ENCODE results near the gene SEMA3F.

SEMA3F gene

GRCh38 chr3:50147447-50147846, 7.7 kb upstream of the SEMA3F start:
- no peak overlapping the region for H3K4me3 ChIP-seq (ENCODE audit: low read length)
- H3K9ac ChIP-seq (ENCODE audit: low read depth, low read length) = no peak overlapping the region
- no peak overlapping the region for H3K27ac ChIP-seq (ENCODE audit: low read depth, low read length)
- peaks cover 20% of the 10 kb centered on the region for H3K4me1 ChIP-seq (ENCODE audit: insufficient read depth, low read length)
- no peaks in the 10 kb centered on the region for H3K9me3 ChIP-seq (ENCODE audit: insufficient read depth, low read depth, low read length)
- H3K36me3 ChIP-seq (ENCODE audit: insufficient read depth, low read length) = no peaks in the 10 kb centered on the region
- WGBS = 93% methylated on average over 2 of the region's 2 CpGs
- peaks cover 3% of the 10 kb centered on the region; the same call in 1 of the 2 replicates for H3K27me3 ChIP-seq (ENCODE audit: insufficient read depth, low read length)

GRCh38 chr3:50147861-50148260, 7.3 kb upstream of the SEMA3F start:
- Histone ChIP-seq H3K27me3 (ENCODE audit: insufficient read depth, low read length) (peaks cover 4% of the 10 kb centered on the region), H3K9me3 (ENCODE audit: insufficient read depth, low read depth, low read length) (no peaks in the 10 kb centered on the region), H3K4me3 (ENCODE audit: low read length) (no peak overlapping the region), H3K4me1 (ENCODE audit: insufficient read depth, low read length) (peaks cover 20% of the 10 kb centered on the region), H3K27ac (ENCODE audit: low read depth, low read length) (no peak overlapping the region), H3K9ac (ENCODE audit: low read depth, low read length) (no peak overlapping the region), H3K36me3 (ENCODE audit: insufficient read depth, low read length) (no peaks in the 10 kb centered on the region)
- 75% methylated on average over 6 of the region's 6 CpGs for WGBS

GRCh38 chr3:50150404-50150750, 4.7 kb upstream of the SEMA3F start:
- H3K9ac ChIP-seq (ENCODE audit: low read depth, low read length) = no peak overlapping the region
- no peak overlapping the region for H3K4me3 ChIP-seq (ENCODE audit: low read length)
- 71% methylated on average over 1 of the region's 1 CpG for WGBS
- peaks cover 20% of the 10 kb centered on the region for H3K4me1 ChIP-seq (ENCODE audit: insufficient read depth, low read length)
- H3K27me3 ChIP-seq (ENCODE audit: insufficient read depth, low read length) = peaks cover 21% of the 10 kb centered on the region
- H3K9me3 ChIP-seq (ENCODE audit: insufficient read depth, low read depth, low read length) = no peaks in the 10 kb centered on the region
- no peaks in the 10 kb centered on the region for H3K36me3 ChIP-seq (ENCODE audit: insufficient read depth, low read length)
- H3K27ac ChIP-seq (ENCODE audit: low read depth, low read length) = no peak overlapping the region

- Histone ChIP-seq H3K27me3 (ENCODE audit: insufficient read depth, low read length) (peaks cover 27% of the 10 kb centered on the region), H3K27ac (ENCODE audit: low read depth, low read length) (peak overlapping the region; percentile 54), H3K36me3 (ENCODE audit: insufficient read depth, low read length) (no peaks in the 10 kb centered on the region), H3K9me3 (ENCODE audit: insufficient read depth, low read depth, low read length) (no peaks in the 10 kb centered on the region), H3K9ac (ENCODE audit: low read depth, low read length) (no peak overlapping the region), H3K4me1 (ENCODE audit: insufficient read depth, low read length) (peaks cover 22% of the 10 kb centered on the region), H3K4me3 (ENCODE audit: low read length) (no peak overlapping the region)
- WGBS = 44% methylated on average over 18 of the region's 18 CpGs
These were observed 4.0 kb upstream of the SEMA3F start for GRCh38 chr3:50150863-50151686.

GRCh38 chr3:50151728-50152127, 3.4 kb upstream of the SEMA3F start:
- no peak overlapping the region for H3K9ac ChIP-seq (ENCODE audit: low read depth, low read length)
- H3K36me3 ChIP-seq (ENCODE audit: insufficient read depth, low read length) = no peaks in the 10 kb centered on the region
- H3K4me3 ChIP-seq (ENCODE audit: low read length) = no peak overlapping the region
- peaks cover 29% of the 10 kb centered on the region for H3K4me1 ChIP-seq (ENCODE audit: insufficient read depth, low read length)
- H3K27ac ChIP-seq (ENCODE audit: low read depth, low read length) = no peak overlapping the region
- H3K27me3 ChIP-seq (ENCODE audit: insufficient read depth, low read length) = peaks cover 31% of the 10 kb centered on the region
- no peaks in the 10 kb centered on the region for H3K9me3 ChIP-seq (ENCODE audit: insufficient read depth, low read depth, low read length)
- 67% methylated on average over 5 of the region's 5 CpGs for WGBS

- peaks cover 42% of the 10 kb centered on the region for H3K4me1 ChIP-seq (ENCODE audit: insufficient read depth, low read length)
- 45% methylated on average over 9 of the region's 9 CpGs for WGBS
- 0 out of 2 replicates have a peak, but pooled peaks cover under 1% of the 10 kb centered on the region for H3K36me3 ChIP-seq (ENCODE audit: insufficient read depth, low read length)
These were observed 1.2 kb upstream of the SEMA3F start for GRCh38 chr3:50153782-50154475.

GRCh38 chr3:50154476-50154839, 666 bp upstream of the SEMA3F start:
- H3K9ac ChIP-seq (ENCODE audit: low read depth, low read length) = no peak overlapping the region
- peaks cover 5% of the 10 kb centered on the region; the same call in 1 of the 2 replicates for H3K36me3 ChIP-seq (ENCODE audit: insufficient read depth, low read length)
- H3K4me3 ChIP-seq (ENCODE audit: low read length) = peak overlapping the region; percentile 57
- H3K9me3 ChIP-seq (ENCODE audit: insufficient read depth, low read depth, low read length) = no peaks in the 10 kb centered on the region
- WGBS = 2% methylated on average over 34 of the region's 34 CpGs
- H3K27me3 ChIP-seq (ENCODE audit: insufficient read depth, low read length) = peaks cover 31% of the 10 kb centered on the region
- H3K4me1 ChIP-seq (ENCODE audit: insufficient read depth, low read length) = peaks cover 46% of the 10 kb centered on the region
- H3K27ac ChIP-seq (ENCODE audit: low read depth, low read length) = no peak overlapping the region

More at GRCh38 chr3:50153782-50154475, 1.2 kb upstream of the SEMA3F start:
- no peaks in the 10 kb centered on the region for H3K9me3 ChIP-seq (ENCODE audit: insufficient read depth, low read depth, low read length)
- H3K27ac ChIP-seq (ENCODE audit: low read depth, low read length) = no peak overlapping the region
- H3K4me3 ChIP-seq (ENCODE audit: low read length) = peak overlapping the region; percentile 57
- H3K9ac ChIP-seq (ENCODE audit: low read depth, low read length) = no peak overlapping the region
- H3K27me3 ChIP-seq (ENCODE audit: insufficient read depth, low read length) = peaks cover 31% of the 10 kb centered on the region

- Histone ChIP-seq H3K4me1 (ENCODE audit: insufficient read depth, low read length) (peaks cover 40% of the 10 kb centered on the region), H3K9me3 (ENCODE audit: insufficient read depth, low read depth, low read length) (no peaks in the 10 kb centered on the region), H3K27me3 (ENCODE audit: insufficient read depth, low read length) (peaks cover 31% of the 10 kb centered on the region), H3K9ac (ENCODE audit: low read depth, low read length) (peak overlapping the region; percentile 68), H3K36me3 (ENCODE audit: insufficient read depth, low read length) (peaks cover 15% of the 10 kb centered on the region), H3K4me3 (ENCODE audit: low read length) (peak overlapping the region; percentile 83), H3K27ac (ENCODE audit: low read depth, low read length) (no peak overlapping the region)
- WGBS = under 1% methylated on average over 37 of the region's 37 CpGs
These were observed 361 bp downstream of the SEMA3F start for GRCh38 chr3:50155491-50155878.

GRCh38 chr3:50155891-50156290, 767 bp downstream of the SEMA3F start:
- 10% methylated on average over 13 of the region's 13 CpGs for WGBS
- H3K9me3 ChIP-seq (ENCODE audit: insufficient read depth, low read depth, low read length) = no peaks in the 10 kb centered on the region
- H3K36me3 ChIP-seq (ENCODE audit: insufficient read depth, low read length) = peaks cover 20% of the 10 kb centered on the region
- H3K27me3 ChIP-seq (ENCODE audit: insufficient read depth, low read length) = peaks cover 31% of the 10 kb centered on the region
- peaks cover 37% of the 10 kb centered on the region for H3K4me1 ChIP-seq (ENCODE audit: insufficient read depth, low read length)
- H3K4me3 ChIP-seq (ENCODE audit: low read length) = peak overlapping the region; percentile 83
- H3K27ac ChIP-seq (ENCODE audit: low read depth, low read length) = no peak overlapping the region
- peak overlapping the region; percentile 68 for H3K9ac ChIP-seq (ENCODE audit: low read depth, low read length)

GRCh38 chr3:50156549-50157493, 1.7 kb downstream of the SEMA3F start:
- 14% methylated on average over 19 of the region's 20 CpGs for WGBS
- no peak overlapping the region for H3K27ac ChIP-seq (ENCODE audit: low read depth, low read length)
- peaks cover 28% of the 10 kb centered on the region for H3K36me3 ChIP-seq (ENCODE audit: insufficient read depth, low read length)
- H3K9ac ChIP-seq (ENCODE audit: low read depth, low read length) = peak overlapping the region; percentile 69
- peaks cover 29% of the 10 kb centered on the region for H3K4me1 ChIP-seq (ENCODE audit: insufficient read depth, low read length)
- peaks cover 31% of the 10 kb centered on the region for H3K27me3 ChIP-seq (ENCODE audit: insufficient read depth, low read length)
- H3K4me3 ChIP-seq (ENCODE audit: low read length) = peak overlapping the region; percentile 83
- no peaks in the 10 kb centered on the region for H3K9me3 ChIP-seq (ENCODE audit: insufficient read depth, low read depth, low read length)
